Lung (tissue), 12 donors: ENCODE measurements around the gene CFAP119. TPM values are rescaled to one million over a fixed set of nuclear protein-coding genes. Genes with fewer than 3 reads are reported as not detected.

Experiments used
- ATAC-seq: fragments of 200-7000 bp; cut with Tn5 transposase; one replicate; pipeline ENCODE4 v1.9.1; 2020; ENCODE audit warnings: moderate number of reproducible peaks; ENCODE audit not compliant: insufficient read depth, low FRiP score
- DNase-seq, 3 donors: peaks; one replicate each; pipeline ENCODE4 v3.0.0-alpha.2; 2013 to 2017
- H3K27ac ChIP-seq, 2 donors: one replicate each; pipeline ENCODE4 v1.5.1; 2013; ENCODE audit warnings: mild to moderate bottlenecking in 2 of 2, moderate library complexity in 2 of 2, control low read depth in 1 of 2, inconsistent platforms in 1 of 2, low read depth in 1 of 2, low read length in 1 of 2
- H3K27me3 ChIP-seq, 3 donors: one replicate each; pipeline ENCODE4 v1.5.1; 2013; ENCODE audit warnings: low read length in 2 of 3; ENCODE audit not compliant: control insufficient read depth in 3 of 3, insufficient read depth in 3 of 3
- H3K36me3 ChIP-seq, 4 donors: one replicate each; pipeline ENCODE4 v1.5.1; 2013; ENCODE audit warnings: low read length in 4 of 4, mild to moderate bottlenecking in 1 of 4, moderate library complexity in 1 of 4; ENCODE audit not compliant: control insufficient read depth in 4 of 4, insufficient read depth in 4 of 4
- H3K4me1 ChIP-seq, 5 donors: one replicate each; pipeline ENCODE4 v1.5.1; 2013; ENCODE audit warnings: low read length in 5 of 5, mild to moderate bottlenecking in 2 of 5, moderate library complexity in 1 of 5; ENCODE audit not compliant: control insufficient read depth in 5 of 5, insufficient read depth in 5 of 5
- H3K4me3 ChIP-seq: one replicate; pipeline ENCODE4 v1.5.1; 2013; ENCODE audit warnings: mild to moderate bottlenecking, control low read depth, moderate library complexity
- H3K9ac ChIP-seq, 2 donors: one replicate each; pipeline ENCODE4 v1.5.1; 2013; ENCODE audit warnings: low read length in 2 of 2, control low read depth in 1 of 2; ENCODE audit not compliant: insufficient read depth in 1 of 2
- H3K9me3 ChIP-seq, 4 donors: one replicate each; pipeline ENCODE4 v1.5.1; 2013; ENCODE audit warnings: low read length in 3 of 4, mild to moderate bottlenecking in 1 of 4, moderate library complexity in 1 of 4; ENCODE audit not compliant: control insufficient read depth in 4 of 4, insufficient read depth in 3 of 4
- CTCF ChIP-seq: IDR thresholded peaks from 2 replicates; pipeline ENCODE4 v1.5.1; 2012; ENCODE audit warnings: mild to moderate bottlenecking; ENCODE audit errors: control extremely low read depth, extremely low read depth
- WGBS, 2 donors: extraction: QIAGEN DNeasy Blood & Tissue Kit; methylation state at CpG; one replicate each; pipeline ENCODE4 v1.1.7; 2013; 5-methylcytosine and 5-hydroxymethylcytosine counted together
- polyA plus RNA-seq, 2 donors: library from polyadenylated mRNA; stranded (reverse); fragments of 200-250 nt; gene quantifications; one replicate each; pipeline ENCODE4 v1.2.1, GENCODE V29; 2013
- total RNA-seq, 2 donors: library from RNA; depleted of rRNA in 1 of 2; stranded (reverse); fragments of >200 nt in 1 of 2; gene quantifications; one replicate each; pipeline ENCODE4 v1.2.1, GENCODE V29; 2014 to 2021
- donor health status: control.
- donor health status: control.
- donor health status: Bipolar disorder and iron deficiency.
- donor health status: healthy.
- donor health status: DM: yes; HTN: yes; CAD: no.

The CFAP119 gene
- total and polyA plus RNA-seq, 4 donors: 7.3 to 29.5 (median 16.7) TPM

GRCh38 chr16:30731411-30731810 is 30.5 kb downstream of the CFAP119 start:
- WGBS, 2 donors: 91 to 98% methylated on average over 3 of the region's 3 CpGs
- Histone ChIP-seq H3K27me3 (no peaks in the 10 kb centered on the region), H3K36me3 (peaks cover 43 to 53% (median 49%) of the 10 kb centered on the region in 4 donors), H3K9ac (no peak overlapping the region), H3K9me3 (no peaks in the 10 kb centered on the region), H3K4me1 (no peaks in the 10 kb centered on the region), H3K4me3 (no peak overlapping the region), H3K27ac (no peak overlapping the region)
- DNase-seq: no peak
- ATAC-seq: no peak
- TF ChIP-seq CTCF: no peak

- no peak overlapping the region for H3K9ac ChIP-seq
- no peak for DNase-seq
- H3K27ac ChIP-seq: no peak overlapping the region
These were observed 32.8 kb downstream of the CFAP119 start for GRCh38 chr16:30728899-30729672.

GRCh38 chr16:30728321-30728720 is 33.5 kb downstream of the CFAP119 start:
- no peak overlapping the region for H3K27ac ChIP-seq
- no peaks in the 10 kb centered on the region for H3K27me3 ChIP-seq
- H3K9ac ChIP-seq: no peak overlapping the region
- 94% methylated on average over 6 of the region's 6 CpGs for WGBS, 2 donors
- ATAC-seq (no peak), DNase-seq (no peak)
- H3K36me3 ChIP-seq: peaks cover 38 to 51% (median 47%) of the 10 kb centered on the region in 4 donors
- no peaks in the 10 kb centered on the region for H3K4me1 ChIP-seq
- TF ChIP-seq CTCF: no peak
- H3K4me3 ChIP-seq: no peak overlapping the region
- no peaks in the 10 kb centered on the region for H3K9me3 ChIP-seq

More at GRCh38 chr16:30728899-30729672, 32.8 kb downstream of the CFAP119 start:
- ATAC-seq: no peak
- H3K4me3 ChIP-seq: no peak overlapping the region
- no peak for TF ChIP-seq CTCF
- H3K36me3 ChIP-seq: peaks cover 36 to 51% (median 47%) of the 10 kb centered on the region in 4 donors
- no peaks in the 10 kb centered on the region for H3K27me3 ChIP-seq
- no peaks in the 10 kb centered on the region for H3K4me1 ChIP-seq
- H3K9me3 ChIP-seq: no peaks in the 10 kb centered on the region
- WGBS, 2 donors: 65 to 85% methylated on average over 17 of the region's 17 CpGs
